GM12865 (cell line): ENCODE data around the gene TCF12.

Source experiments
- DNase-seq: peaks from one replicate; pipeline ENCODE4 v3.0.0; 2010; ENCODE audit warnings: low read depth
- H3K4me3 ChIP-seq: 2 replicates; pipeline ENCODE4 v1.5.1; 2011; ENCODE audit warnings: mild to moderate bottlenecking, low read depth, low read length, control low read depth
- TF ChIP-seq, protein P1 (sequence below): IDR thresholded peaks from 2 replicates; pipeline ENCODE4 v1.5.1; 2011; ENCODE audit warnings: low read length, control low read depth, low read depth, inconsistent platforms; ENCODE audit not compliant: insufficient read depth; ENCODE audit errors: missing control alignments

TCF12 gene

DNA sequence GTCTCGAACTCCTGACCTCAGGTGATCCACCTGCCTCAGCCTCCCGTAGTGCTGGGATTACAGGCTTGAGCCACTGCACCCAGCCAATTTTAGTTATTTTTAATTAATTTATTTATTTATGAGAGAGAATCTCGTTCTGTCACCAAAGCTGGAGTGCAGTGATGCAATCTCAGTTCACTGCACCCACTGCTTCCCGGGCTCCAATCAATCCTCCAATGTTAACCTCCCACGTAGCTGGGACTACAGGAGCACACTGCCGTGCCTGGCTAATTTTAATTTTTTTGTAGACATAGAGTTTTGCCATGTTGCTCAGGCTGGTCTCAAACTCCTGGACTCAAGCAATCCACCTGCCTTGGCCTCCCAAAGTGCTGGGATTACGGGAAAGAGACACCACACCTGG, 137.9 kb downstream of the TCF12 start:
- TF ChIP-seq, protein P1, sequence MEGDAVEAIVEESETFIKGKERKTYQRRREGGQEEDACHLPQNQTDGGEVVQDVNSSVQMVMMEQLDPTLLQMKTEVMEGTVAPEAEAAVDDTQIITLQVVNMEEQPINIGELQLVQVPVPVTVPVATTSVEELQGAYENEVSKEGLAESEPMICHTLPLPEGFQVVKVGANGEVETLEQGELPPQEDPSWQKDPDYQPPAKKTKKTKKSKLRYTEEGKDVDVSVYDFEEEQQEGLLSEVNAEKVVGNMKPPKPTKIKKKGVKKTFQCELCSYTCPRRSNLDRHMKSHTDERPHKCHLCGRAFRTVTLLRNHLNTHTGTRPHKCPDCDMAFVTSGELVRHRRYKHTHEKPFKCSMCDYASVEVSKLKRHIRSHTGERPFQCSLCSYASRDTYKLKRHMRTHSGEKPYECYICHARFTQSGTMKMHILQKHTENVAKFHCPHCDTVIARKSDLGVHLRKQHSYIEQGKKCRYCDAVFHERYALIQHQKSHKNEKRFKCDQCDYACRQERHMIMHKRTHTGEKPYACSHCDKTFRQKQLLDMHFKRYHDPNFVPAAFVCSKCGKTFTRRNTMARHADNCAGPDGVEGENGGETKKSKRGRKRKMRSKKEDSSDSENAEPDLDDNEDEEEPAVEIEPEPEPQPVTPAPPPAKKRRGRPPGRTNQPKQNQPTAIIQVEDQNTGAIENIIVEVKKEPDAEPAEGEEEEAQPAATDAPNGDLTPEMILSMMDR: no peak
- H3K4me3 ChIP-seq: no peak overlapping the region
- DNase-seq: no peak

DNA sequence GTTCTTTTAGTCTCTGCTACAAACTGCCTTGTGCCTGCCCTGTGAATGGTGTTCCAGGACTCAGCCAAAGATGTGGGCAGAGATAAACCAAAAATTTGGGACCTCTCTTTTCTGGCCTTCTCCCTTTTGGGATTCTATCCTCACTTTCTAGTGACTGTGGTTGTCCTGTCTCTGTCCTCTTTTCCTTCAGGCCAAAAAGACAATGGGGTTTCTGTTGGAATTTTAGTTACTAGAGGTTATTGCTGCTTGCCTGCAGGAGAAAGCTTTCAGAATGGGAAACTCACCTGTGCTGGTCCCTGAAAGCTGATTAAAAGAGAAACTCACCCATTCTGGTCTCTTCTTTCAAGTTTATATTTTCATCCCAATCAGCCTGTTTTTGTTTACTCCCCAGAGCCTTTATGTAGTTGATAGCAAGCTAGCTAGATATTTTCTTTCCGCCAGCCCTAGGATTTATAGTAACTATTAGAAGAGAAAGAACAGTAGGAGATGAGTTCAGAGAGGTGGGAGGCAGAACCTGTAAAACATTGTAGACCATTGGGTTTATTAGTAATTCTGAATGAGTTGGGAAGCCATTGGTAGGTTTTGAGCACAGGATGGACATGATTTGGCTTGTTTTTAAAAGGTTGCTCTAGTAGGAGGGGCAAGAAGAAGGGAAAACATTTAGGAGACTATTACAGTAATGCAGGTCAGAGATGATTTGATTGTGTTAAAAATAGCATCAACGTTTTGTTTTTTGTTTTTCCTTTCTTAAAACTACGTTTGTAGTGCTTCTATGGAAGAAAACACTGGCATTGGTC, 138.9 kb downstream of the TCF12 start:
- H3K4me3 ChIP-seq: no peak overlapping the region

DNA sequence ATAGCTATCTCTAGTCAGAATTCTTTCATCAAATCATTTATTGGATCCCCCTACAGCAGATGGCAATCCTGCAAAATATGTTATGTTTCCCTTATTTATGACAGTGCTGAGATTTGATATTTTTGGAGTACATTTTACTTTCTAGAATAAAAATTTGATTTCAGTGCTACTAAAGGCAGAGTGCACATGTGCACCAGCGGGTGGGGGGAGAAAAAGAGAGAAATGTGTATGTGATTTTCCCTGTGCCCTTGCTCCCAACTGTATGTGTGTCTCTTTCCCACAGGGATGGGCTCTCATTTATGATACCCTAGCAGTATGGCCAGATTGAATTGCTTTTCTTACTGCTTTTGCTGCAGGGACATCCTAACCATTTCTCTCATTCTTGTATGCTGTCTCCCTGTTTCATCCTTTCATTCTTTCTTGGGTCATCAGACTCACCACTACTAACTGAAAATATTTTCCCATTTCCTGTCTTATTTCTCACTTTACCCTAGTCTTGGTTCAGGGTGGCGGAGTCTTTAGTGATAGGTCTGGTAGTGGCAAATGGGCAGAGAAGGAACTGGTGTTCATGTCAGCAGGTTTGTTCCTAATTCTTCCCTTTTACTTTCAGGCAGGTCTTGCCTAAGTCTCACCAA, 140.7 kb downstream of the TCF12 start:
- DNase-seq: no peak

More for the DNA sequence above, 138.9 kb downstream of the TCF12 start:
- DNase-seq: no peak
- TF ChIP-seq, protein P1: no peak

DNA sequence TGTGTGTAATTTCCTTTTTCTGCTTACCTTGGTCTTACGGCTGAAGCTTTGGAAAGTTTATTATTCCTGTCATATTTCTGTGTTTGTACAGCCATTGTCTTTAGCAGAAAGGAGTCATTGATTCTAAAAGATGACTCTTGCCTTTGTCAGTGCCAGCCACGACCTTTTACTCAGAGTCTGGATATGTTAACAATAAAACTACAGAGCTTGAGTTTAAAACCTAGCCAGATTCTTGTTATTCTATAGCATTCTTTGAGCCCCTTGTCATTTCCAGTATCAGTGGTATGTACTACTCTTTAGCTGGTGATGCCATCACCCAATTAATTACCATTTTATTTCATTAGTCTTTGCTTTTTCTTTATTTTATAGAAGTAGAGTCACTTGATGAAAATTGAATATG, 142.4 kb downstream of the TCF12 start:
- no peak overlapping the region for H3K4me3 ChIP-seq
- TF ChIP-seq, protein P1: no peak
- DNase-seq: no peak

More for the DNA sequence above, 140.7 kb downstream of the TCF12 start:
- no peak overlapping the region for H3K4me3 ChIP-seq
- TF ChIP-seq, protein P1: no peak

DNA sequence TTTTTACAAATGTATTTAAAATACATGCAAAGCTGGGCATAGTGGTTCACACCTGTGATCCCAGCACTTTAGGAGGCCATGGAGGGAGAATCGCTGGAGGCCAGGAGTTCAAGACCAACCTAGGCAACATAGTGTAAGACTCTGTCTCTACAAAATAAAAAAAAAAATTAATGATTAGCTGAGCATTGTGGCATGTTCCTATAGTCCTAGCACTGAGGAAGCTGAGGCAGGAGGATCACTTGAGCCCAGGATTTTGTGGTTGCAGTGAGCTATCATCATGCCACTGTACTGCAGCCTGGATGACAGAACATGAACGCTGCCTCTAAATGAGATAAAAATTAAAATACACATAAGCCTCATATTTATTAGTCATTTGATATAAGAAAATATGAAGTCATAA, 142.8 kb downstream of the TCF12 start:
- TF ChIP-seq, protein P1: no peak

DNA sequence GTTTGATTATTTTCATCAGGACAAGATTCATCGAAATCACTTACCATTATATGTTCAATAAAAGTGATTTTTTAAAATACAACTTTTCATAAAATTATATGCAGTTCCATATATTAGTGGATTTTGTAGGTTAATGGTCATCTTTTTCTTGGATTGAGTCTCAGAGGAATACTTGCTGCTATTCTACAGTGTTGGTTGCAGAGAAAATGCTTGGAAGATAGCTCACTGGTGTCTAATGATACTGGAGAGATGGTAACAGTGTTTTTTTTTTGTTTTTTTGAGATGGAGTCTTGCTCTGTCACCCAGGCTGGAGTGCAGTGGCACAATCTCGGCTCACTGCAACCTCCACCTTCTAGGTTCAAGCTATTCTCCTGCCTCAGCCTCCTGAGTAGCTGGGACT, 143.3 kb downstream of the TCF12 start:
- H3K4me3 ChIP-seq: no peak overlapping the region
- TF ChIP-seq, protein P1: no peak
- no peak for DNase-seq

More for the DNA sequence above, 142.8 kb downstream of the TCF12 start:
- no peak overlapping the region for H3K4me3 ChIP-seq
- no peak for DNase-seq
